Loucy (cell line): ENCODE measurements around the gene NHS.

Experiments used
- H2AFZ ChIP-seq: fragments of 200-600 bp; sonication (generic); 2 replicates; pipeline ENCODE4 v1.6.0; 2016; ENCODE audit warnings: antibody characterized with exemption, mild to moderate bottlenecking, low read length, moderate library complexity
- H3F3A ChIP-seq: fragments of 200-600 bp; 2 replicates; pipeline ENCODE4 v1.6.0; 2016; ENCODE audit warnings: antibody characterized with exemption, low read depth, mild to moderate bottlenecking
- H3K27me3 ChIP-seq: fragments of 200-600 bp; sonication (generic); 2 replicates; pipeline ENCODE4 v1.6.1; 2014; ENCODE audit warnings: low read length, mild to moderate bottlenecking; ENCODE audit not compliant: insufficient read depth, poor library complexity, severe bottlenecking
- H3K36me3 ChIP-seq: fragments of 200-600 bp; sonication (generic); 2 replicates; pipeline ENCODE4 v1.6.1; 2016; ENCODE audit warnings: low read length; ENCODE audit not compliant: insufficient read depth
- H3K4me1 ChIP-seq: fragments of 200-600 bp; sonication (generic); 2 replicates; pipeline ENCODE4 v1.5.1; 2014; ENCODE audit warnings: low read length, mild to moderate bottlenecking; ENCODE audit not compliant: insufficient read depth, poor library complexity, severe bottlenecking
- H3K4me2 ChIP-seq: fragments of 200-600 bp; sonication (generic); 2 replicates; pipeline ENCODE4 v1.6.0; 2014; ENCODE audit warnings: antibody characterized with exemption, low read length, low read depth, mild to moderate bottlenecking; ENCODE audit not compliant: poor library complexity, severe bottlenecking
- H3K4me3 ChIP-seq: fragments of 200-600 bp; sonication (generic); 2 replicates; pipeline ENCODE4 v1.5.1; 2014; ENCODE audit warnings: low read length, mild to moderate bottlenecking, mixed read lengths; ENCODE audit not compliant: poor library complexity, severe bottlenecking
- H3K79me2 ChIP-seq: fragments of 200-600 bp; sonication (generic); 2 replicates; pipeline ENCODE4 v1.6.1; 2014; ENCODE audit warnings: low read length; ENCODE audit not compliant: insufficient read depth
- H3K9ac ChIP-seq: fragments of 200-600 bp; sonication (generic); 2 replicates; pipeline ENCODE4 v1.6.0; 2014; ENCODE audit warnings: mild to moderate bottlenecking, low read depth, low read length, moderate library complexity; ENCODE audit not compliant: poor library complexity, severe bottlenecking
- H3K9me2 ChIP-seq: fragments of 200-600 bp; sonication (generic); replicated peaks from 2 replicates; pipeline ENCODE4 v1.6.1; 2016; ENCODE audit warnings: low read depth, low read length, mixed read lengths
- H3K9me3 ChIP-seq: fragments of 200-600 bp; sonication (generic); 2 replicates; pipeline ENCODE4 v1.6.1; 2014; ENCODE audit warnings: mild to moderate bottlenecking, antibody characterized with exemption, low read length, low read depth; ENCODE audit not compliant: insufficient read depth
- H4K20me1 ChIP-seq: fragments of 200-600 bp; sonication (generic); 2 replicates; pipeline ENCODE4 v1.6.0; 2014; ENCODE audit warnings: antibody characterized with exemption, low read length, mild to moderate bottlenecking; ENCODE audit not compliant: insufficient read depth, poor library complexity, severe bottlenecking
- CTCF ChIP-seq: fragments of 200-600 bp; sonication (generic); conservative IDR thresholded peaks from 2 replicates; pipeline ENCODE4 v1.5.1; 2014; ENCODE audit warnings: mild to moderate bottlenecking, antibody characterized with exemption, low read length
- EZH2phosphoT487 ChIP-seq: fragments of 200-600 bp; IDR thresholded peaks from 2 replicates; pipeline ENCODE4 v1.6.1; 2018; ENCODE audit warnings: antibody characterized with exemption, mild to moderate bottlenecking, moderate library complexity, borderline replicate concordance

NHS gene

GRCh38 chrX:17637235-17637634 lies 262.2 kb downstream of the NHS start:
- Histone ChIP-seq H4K20me1 (no peaks in the 10 kb centered on the region), H3K27me3 (no peaks in the 10 kb centered on the region), H3K4me2 (no peak overlapping the region), H3K79me2 (no peaks in the 10 kb centered on the region), H2AFZ (no peak overlapping the region), H3K36me3 (no peaks in the 10 kb centered on the region), H3K9me2 (no peaks in the 10 kb centered on the region), H3F3A (no peaks in the 10 kb centered on the region), H3K4me3 (no peak overlapping the region), H3K9me3 (no peaks in the 10 kb centered on the region), H3K4me1 (no peaks in the 10 kb centered on the region), H3K9ac (no peak overlapping the region)
- TF ChIP-seq EZH2phosphoT487 (no peak), CTCF (no peak)

- Histone ChIP-seq H3K27me3 (no peaks in the 10 kb centered on the region), H3K4me1 (no peaks in the 10 kb centered on the region), H3K9ac (no peak overlapping the region), H3F3A (no peaks in the 10 kb centered on the region), H2AFZ (no peak overlapping the region), H3K36me3 (no peaks in the 10 kb centered on the region), H4K20me1 (no peaks in the 10 kb centered on the region), H3K9me3 (no peaks in the 10 kb centered on the region), H3K9me2 (no peaks in the 10 kb centered on the region), H3K79me2 (no peaks in the 10 kb centered on the region), H3K4me3 (no peak overlapping the region), H3K4me2 (no peak overlapping the region)
- TF ChIP-seq EZH2phosphoT487: no peak
- no peak for TF ChIP-seq CTCF
Observed at GRCh38 chrX:17638731-17639130, 263.7 kb downstream of the NHS start.

GRCh38 chrX:17642891-17643290 lies 267.9 kb downstream of the NHS start:
- no peaks in the 10 kb centered on the region for H4K20me1 ChIP-seq
- H3K9me3 ChIP-seq: no peaks in the 10 kb centered on the region
- H3K36me3 ChIP-seq: no peaks in the 10 kb centered on the region
- no peak overlapping the region for H2AFZ ChIP-seq
- H3K4me3 ChIP-seq: no peak overlapping the region
- H3K27me3 ChIP-seq: no peaks in the 10 kb centered on the region
- no peaks in the 10 kb centered on the region for H3F3A ChIP-seq
- TF ChIP-seq EZH2phosphoT487 (no peak), CTCF (no peak)
- H3K79me2 ChIP-seq: no peaks in the 10 kb centered on the region
- H3K4me2 ChIP-seq: no peak overlapping the region
- H3K4me1 ChIP-seq: no peaks in the 10 kb centered on the region
- no peak overlapping the region for H3K9ac ChIP-seq
- no peaks in the 10 kb centered on the region for H3K9me2 ChIP-seq
